ENCODE measurements around the gene PIEZO1.

The PIEZO1 gene

DNA sequence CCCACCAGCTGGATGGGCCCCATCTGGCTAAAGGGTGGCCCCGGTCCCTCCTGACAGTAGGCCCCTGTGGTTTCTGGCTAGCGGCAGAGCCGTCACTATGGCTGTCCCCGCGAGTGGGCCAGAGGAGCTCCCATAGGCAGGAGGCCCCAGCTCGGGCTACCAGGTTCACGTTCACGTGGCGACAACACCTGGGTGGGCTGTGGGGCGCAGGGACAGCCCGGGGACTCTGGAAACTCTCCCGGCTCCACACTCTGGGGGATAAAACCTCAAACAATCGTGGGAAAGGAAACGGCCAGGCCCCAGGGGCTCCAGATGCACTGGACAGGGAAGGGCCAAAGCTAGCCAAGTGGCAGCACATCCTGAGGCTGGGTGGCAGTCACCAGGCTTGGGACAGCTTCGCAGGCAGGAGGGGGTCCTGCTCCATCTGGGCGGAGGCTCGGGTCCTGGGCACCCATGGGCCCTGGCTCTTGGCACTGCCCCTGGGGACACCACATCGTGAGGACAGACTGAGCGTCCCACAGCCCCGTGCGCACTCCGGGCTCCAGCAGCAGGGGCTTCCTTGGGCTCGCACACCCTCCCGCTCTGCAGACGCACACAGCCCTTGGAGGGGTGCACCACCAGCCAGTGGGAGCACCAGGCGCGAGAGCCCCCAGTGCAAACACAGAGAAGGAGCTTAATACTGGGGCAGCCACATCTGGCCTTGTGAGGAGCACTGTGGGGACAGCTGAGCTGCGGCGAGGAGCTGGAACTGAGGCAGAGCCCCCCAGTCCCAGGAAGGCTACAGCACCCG is 83.2 kb downstream of the PIEZO1 start:
- no peak for DNase-seq (ENCODE audit: low spot score)

DNA sequence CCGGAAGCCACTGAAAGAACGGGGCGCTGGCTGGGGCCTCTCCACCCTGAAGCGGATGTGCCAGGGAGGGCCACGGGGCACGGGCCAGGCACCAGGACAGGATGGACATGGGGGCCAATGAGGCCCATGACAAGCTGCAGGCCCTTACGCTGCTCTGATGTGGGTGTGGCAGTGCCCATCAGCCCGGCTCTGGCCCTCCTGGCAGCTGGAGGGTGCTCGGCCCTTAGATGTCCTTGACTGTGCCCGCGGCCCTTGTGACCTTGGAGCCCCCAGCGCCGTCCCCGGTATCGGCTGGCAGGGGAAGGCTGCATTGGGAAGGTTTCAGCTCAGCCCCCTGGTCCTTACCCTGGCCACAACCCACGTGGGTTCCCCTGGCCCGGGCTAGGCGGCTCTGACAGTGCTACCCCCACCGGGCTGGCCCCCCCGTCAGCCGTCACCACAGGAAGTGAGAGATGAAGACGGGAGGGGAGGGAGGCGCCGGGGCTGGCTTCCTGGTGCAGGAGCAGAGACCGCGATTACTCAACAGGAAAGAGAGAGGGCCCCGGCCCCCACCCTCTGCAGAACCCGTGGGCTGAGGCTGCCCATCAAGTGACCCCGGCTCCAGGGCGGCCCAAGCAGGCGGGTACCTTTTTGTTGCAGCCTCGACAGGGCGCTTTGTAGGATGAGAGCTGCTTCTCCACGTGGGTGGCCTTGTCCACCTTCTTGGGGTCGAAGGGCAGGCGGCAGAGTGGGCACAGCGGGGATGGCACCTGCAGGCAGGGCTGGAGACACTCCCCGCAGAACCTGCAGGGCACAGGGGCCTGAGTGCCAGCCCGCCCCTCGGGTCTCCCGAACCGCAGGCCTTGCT is 84.2 kb downstream of the PIEZO1 start:
- DNase-seq (ENCODE audit: low spot score), result peak; percentile 67

DNA sequence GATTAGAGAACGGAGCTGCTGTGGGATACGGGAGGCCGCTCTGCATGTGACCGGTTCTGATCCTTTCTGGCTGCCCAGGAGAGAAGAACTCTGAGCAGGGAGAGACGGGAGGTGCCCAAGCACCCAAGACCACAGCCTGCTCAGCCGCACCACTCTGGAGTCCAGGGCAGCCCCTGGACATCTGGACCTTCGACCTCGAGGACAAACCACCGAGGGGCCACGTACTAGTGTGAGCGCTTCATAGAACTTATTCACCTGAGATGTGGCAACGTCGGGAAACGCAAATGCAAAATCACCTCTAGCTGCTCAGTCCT is 84.7 kb downstream of the PIEZO1 start:
- DNase-seq (ENCODE audit: low spot score), result no peak

DNA sequence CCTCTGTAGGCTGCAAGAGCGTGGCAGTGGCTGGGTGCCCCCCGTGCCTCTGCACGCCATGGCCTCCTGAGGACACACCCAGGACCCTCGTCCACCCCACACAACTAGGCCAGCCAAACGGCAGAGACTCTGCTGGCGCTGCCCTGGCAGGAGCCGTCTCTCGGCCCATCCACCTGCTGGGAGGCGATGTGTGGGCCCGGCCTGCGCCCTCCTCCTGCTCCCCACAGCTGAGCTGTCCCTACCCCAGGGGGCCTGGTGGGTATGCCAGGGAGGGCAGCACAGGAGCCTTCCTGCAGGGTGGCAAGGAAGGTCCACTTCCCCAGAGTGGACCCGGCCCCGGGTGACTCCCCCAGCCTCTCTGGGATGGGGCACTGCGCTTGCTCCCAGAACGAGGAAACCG is 85.8 kb downstream of the PIEZO1 start:
- DNase-seq (ENCODE audit: low spot score), result no peak

DNA sequence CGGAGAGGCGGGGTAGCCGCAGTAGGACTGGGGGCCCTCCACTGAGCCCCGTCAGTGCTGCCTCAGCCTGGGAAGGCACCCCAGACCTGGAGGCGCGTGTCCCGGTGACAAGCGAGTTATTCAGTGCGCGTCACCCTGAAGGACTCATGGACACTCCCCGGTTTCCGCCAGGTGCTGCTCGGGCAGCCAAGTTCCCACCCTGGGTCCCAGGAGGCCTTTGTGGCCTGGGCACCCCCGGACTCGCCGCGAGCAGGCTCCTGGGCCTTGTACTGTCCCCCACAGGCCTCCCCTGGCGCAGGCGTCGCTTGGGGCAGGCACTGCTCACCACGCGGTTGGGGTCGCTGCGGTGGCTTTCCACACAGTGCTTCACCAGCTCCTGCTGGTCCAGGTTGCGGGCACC is 86.4 kb downstream of the PIEZO1 start:
- DNase-seq (ENCODE audit: low spot score), result no peak

DNA sequence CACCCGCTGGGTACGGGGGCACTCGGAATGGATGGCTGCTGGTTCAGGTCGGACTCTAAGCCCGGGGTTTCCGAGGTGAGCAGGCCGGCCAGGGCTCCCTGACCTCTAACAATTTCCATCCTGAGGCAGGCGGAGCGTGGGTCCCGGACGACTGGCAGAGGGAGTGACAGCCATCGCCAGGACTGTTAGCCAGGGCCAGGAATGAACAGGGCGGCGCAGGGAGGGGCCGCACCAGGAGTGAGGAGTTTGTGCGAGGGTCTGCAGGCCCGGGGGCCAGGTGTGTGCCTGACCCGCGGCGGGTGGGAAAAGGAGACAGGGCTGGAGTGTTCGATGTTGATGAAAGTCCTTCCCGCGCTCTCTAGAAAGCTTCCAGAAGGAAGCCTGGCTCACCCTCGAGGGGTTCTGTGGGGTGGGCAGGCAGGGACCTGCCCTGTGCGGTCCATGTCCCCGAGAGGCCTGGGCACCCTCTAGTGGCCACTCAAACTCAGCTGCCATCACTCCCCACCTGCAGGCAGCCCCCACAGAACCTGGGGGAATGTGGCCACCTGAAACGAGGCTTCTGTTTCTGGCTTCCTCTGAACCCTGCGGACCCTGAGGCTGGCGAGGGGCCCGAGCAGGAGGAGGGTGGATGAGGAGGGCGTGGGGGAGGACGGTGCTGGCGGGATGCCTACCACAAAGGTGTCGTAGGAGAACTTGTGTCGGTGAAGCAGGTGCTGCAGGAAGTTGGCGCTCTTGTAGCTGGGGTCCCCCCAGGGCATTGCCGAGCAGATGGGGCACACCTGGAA is 87.0 kb downstream of the PIEZO1 start:
- no peak for DNase-seq (ENCODE audit: low spot score)

DNA sequence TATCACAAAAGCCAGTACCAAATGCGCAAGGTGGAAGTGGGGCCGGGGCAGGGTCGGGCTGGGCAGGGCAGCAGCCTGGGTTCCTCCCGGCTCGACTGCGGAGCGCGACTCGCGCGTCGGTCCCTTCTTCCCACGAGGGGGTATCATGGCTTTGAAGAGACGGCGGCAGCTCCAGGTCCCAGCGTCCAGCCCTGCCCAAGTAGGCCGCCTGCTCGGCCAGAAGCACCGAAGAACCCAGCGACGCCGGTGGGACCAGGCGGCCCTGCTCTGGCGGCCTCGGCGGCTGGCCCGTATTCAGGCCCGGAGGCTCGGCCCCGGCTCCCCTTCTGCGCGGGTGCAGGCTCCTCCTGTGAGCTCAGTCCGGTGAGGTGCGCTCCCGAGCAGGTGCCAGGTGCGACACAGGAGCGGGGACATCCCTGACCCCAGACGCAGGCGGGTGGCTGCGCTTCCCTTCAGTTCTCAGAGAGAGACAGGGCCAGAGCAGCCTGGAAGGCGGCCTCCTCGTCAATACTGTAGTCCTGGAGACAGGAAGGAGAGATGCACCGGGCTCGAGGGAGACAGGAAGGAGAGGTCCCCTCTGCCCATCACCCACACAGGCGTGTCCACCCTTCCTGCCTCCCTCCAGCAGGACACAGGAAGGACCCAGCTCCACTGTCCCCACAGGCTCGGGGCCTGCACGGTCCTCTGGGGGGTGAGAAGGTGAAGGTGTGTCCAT is 87.7 kb downstream of the PIEZO1 start:
- DNase-seq (ENCODE audit: low spot score), result no peak

DNA sequence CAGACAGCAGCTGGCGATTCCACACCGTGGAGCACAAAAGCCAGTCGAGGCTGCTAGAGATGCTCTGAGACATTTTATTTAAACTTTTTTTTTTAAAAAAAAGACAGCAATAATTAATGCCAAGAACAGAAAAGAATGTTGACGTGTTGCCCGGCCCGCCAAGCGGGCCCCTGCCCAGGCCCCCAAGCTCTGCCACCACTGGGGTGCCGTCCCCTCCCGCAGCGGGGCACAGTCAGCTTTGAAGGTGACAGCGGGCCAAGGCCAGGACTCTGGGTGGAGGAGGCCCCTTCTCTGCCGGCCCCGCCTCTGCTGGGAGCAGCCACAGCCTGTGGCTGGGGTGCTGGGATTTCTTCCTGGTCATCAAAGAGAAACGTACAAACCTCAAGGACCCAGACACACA is 88.6 kb downstream of the PIEZO1 start:
- no peak for DNase-seq (ENCODE audit: low spot score)

DNA sequence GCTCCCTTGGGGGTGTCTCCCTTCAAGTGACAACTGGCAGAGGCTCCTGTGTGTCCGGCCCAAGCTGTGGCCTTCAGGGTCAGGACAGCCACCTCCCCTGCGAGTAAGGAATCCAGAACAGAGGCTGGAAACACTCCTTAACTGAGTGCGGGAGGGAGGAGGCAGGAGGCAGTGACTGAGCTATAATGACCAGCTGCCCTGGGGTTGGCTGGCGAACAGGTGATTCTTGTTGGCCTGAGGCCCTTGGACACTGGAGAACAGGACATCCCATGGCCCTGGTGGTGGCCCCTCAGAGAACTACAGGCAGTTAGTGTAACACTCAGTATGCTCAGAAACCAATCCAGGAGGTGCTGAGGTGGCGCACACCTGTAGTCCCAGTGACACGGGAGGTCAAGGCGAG is 89.3 kb downstream of the PIEZO1 start:
- no peak for DNase-seq (ENCODE audit: low spot score)

DNA sequence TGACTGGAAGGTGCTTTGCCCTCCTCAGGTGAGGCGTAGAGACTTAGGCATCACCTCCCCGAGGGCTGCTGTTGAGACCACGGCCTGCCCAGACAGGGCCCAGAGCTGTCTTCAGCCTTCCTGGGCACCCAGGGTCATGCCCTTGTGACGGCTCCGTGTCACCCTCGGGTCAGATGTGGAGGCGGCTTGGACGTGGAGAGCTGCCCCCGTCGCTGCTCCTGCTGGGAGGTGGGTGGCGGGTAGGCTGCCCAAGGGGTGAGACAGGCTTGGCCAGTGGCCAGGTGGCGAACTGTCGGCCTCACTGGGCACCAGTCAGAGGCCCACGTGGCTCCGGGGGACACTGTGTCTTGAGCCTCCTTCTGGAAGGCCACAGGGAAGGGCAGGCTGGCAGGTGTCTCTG is 89.8 kb downstream of the PIEZO1 start:
- no peak for DNase-seq (ENCODE audit: low spot score)

DNA sequence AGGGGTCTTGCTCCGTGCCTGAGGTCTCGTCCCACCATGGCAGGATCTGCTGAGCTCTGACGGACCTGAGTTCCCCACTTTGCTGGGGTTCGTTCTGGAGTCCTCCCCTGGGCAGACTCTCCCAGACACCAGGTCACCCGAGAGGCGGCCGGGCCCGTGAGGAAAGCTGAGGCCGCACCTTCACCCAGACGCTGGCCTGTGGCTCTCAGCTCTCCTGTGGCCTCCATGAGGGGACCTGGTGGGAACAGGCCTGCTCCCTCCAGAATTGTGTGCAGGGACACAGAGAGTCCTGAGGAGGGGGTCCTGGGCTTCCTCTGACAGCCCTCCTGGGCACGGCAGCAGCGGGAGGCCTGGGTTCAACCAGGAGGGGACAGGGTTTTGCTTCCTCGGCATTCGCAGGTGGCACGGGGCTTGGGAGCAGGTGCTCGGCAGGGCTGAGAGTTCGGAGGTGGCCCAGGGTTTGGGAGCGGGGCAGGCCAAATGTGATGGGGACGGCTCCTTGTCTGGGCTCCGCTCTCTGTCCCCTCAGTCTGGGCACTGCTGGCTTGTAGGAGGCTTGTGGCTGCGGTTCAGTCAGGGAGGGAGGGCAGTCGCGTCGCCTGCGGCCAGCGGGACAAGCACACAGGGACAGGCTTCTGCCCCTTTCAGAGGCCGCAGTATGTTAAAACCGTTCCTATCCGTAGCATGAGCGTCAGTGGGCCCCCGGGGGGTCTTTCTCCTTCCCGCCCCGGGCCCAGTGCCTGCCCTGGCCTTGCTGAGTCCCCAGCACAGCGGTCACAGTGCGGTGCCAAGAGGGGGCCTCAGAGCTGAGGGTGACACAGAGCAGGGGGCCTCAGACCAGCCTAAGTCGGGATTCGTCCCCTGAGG is 90.6 kb downstream of the PIEZO1 start:
- no peak for DNase-seq (ENCODE audit: low spot score)

DNA sequence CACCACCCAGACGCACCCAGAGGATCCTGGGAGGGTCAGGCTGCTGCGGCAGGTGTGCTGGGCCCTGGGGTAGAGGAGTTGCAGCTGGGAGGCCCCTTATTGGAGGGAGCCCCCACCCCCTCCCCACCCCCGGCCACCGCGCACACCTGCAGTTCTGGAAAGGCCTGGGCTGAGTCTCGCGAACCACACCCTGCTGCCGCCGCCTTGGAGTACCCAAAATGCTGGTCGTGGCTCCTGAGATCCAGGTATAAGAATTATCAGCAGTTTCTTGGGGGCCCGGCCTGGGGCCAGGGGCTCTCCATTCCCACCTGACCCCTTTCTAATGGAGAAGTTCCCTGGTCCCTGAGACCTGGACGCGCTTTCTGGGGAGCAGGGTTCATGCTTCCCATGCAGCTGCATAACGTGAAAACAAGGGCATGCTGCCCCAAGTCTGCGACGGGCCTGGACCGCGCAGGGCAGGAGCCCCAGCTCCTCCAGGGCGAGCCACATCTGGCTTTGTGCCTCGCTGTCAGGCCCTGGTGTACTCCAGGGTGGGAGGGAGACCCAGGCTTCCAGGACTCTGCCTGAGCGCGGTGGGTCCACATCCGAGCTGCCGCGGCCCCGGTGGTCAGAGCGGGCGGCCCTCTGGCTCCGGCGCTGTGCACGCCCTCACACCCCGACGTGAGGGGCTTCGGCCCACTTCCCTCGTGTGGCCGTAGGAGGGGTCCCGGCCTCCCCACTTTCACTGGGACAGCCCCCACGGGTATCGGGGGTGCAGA is 91.4 kb downstream of the PIEZO1 start:
- no peak for DNase-seq (ENCODE audit: low spot score)

DNA sequence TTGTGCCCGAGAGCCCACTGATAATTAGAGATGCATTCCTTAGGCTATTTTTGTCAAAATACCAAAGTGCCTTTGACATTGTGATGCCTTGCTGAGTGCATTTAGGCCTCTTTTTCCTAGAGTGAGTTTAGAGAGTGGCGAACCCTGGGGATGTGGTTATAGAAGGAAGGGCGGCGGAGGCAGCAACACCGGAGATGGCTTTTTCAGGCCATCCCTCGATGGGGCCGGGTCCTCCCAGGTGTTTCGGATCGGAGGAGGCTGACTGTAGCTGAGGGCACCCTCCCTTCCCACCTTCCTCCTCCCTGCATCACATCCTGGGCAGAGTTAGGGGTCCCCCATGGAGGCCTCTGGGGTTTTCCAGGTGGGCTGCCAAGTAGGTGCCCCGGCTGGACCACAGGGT is 92.2 kb downstream of the PIEZO1 start:
- DNase-seq (ENCODE audit: low spot score), result no peak

DNA sequence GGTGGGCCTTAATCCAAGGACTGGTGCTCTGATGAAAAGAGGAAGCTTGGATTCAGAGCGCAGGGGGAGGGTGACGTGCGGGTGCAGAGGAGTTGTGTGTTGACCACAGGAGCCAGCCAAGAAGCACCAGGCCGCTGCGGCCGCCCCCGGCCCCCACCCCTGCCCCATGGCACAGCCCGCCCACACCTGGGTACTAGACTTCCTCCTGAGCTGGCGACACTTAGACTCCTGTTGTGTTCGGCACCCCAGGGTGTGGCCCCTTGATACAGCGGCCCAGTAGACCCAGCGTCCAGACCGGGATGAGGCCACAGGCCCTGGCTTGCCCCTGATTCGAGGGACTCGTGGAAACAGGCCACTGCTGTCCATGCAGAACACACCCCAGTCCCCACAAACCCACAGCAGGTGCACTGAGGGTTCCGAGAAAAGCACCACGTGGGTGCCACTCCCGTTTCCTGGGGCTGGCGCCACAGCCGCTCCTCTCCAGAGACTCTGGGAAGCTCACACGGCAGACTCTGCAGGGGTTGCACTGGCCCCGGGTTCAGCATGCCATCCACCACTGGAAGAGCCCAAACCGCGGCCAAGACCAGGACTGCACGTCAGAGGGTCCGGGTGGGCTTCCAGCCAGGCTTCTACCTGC is 93.0 kb downstream of the PIEZO1 start:
- no peak for DNase-seq (ENCODE audit: low spot score)

DNA sequence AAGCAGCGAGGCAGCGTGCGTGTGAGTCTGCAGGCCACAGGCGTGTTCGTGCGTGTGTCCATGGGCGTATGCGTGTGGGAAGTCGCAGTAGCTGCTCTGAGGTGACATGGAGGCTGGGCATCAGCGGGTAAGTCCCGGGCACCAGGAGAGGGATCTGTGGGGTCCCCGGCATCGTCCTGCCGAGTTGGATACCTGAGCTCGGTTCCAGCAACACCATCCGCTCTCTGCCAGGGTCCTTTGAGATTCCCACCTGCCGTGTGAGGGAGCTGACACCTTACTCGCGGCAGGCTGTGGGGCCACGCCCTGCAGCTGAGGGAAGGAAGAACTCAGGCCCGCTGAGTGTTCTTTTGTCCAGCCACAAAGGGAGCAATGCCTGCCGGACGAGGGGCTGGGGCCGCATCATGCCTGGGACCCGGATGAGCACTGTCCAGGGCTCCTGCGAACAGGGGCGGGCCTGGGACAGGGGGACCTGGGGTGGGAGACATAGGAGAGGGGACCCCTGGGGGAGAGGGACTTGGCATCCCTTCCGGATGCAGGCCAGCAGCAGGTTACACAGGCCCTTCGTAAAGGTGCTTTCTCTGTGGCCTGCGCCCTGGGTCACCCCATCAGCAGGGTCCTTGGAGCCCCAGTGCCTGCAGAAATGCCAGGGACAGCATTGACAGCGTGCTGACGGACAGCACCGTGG is 93.7 kb downstream of the PIEZO1 start:
- DNase-seq (ENCODE audit: low spot score), result no peak

DNA sequence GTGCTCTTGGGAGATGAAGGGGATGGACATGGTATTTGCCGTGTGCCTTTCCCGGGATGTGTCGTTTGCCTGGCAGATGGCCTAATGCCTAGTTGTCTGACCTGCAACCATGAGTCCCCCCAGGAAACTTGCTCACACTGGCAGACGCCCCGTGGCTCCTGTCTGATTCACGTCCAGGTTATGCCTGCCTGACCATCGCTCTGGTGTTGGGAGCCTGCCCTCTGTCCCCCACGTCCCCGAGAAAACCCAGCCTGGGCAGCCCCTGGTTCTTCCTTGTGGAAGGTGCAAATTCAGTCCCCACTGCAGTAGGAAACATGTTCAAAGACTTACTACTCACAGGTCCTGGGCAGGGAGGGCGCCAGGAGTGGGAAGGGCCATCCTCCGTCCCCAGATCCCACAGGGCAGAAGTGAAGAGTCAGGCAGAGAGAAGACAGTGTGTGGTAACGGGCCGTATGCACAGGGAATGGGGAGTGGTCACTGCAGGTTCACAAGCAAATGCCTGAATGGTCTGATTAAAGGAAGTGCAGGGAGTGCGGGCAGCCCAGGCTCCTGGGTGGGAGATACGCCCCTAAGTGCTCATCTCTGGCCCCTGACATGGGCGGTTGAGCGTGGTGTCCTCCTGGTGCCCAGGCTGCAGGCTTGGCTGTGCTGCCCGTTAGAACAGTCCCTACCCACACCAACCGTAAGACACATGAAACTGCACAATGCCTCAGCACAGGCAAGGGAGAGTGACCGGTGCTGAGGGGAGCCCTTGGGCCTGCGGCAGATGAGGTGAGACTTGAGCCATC is 94.5 kb downstream of the PIEZO1 start:
- no peak for DNase-seq (ENCODE audit: low spot score)

DNA sequence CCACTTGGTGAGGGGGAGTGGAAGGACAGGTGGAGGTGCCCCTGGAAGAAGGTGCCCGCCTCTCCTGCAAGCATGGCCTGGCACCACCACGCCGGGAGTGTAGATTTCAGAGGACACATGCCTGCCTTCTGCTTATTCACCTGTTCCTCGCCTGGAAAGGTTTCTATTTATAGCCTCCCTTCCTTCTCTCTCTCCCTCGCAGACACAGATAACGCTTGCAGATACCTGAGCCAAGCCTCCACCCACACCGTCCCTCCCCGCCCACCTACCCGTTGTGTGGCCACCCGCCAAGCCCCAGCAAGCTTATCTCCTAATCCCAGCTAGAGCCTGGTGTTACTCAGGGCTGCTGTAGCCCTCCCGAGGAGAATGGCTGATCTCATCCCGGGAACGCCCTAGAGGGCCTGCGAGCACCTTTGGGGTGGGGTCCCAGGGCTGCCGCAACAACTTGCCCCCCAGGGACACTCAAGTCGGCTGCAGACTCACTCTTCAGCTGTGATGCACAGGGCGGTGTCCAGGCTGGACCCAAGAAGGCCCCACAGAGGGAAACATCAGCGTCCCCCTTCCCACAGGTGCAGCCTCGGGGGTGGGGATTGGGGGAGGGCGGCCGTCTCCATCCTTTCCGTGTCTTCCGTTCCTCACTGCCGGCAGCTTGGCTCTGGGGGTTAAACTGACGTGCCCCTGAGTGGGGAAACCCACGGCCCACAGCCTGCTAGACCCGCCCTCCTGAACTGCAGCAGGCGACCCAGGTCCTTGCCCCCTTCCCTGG is 96.8 kb downstream of the PIEZO1 start:
- DNase-seq (ENCODE audit: low spot score), result no peak

DNA sequence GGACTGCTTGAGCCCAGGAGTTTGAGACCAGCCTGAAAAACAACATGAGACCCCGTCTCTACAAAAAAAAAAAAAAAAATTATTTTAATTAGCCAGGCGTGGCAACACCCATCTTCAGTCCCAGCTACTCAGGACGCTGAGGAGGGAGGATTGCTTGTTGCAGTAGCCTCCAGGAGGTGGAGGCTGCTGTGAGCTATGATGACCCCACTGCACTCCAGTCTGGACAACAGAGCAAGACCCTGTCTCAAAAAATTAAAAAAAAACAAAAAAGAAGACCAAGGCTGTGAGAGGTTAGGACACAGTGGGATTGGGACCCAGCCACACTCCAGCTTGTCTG is 97.4 kb downstream of the PIEZO1 start:
- no peak for DNase-seq (ENCODE audit: low spot score)

All from globus pallidus (tissue), 1 donor.